H9 (cell line): Measurements from ENCODE around the gene DEPDC5. TPM values are rescaled to one million over a fixed set of nuclear protein-coding genes. Genes with fewer than 3 reads are reported as not detected.

ENCODE experiments used
- DNase-seq: peaks from one replicate; pipeline ENCODE4 v3.0.0-alpha.2; 2017
- H2AFZ ChIP-seq: one replicate; pipeline ENCODE4 v1.6.1; 2013; ENCODE audit warnings: mild to moderate bottlenecking, low read length, control low read depth, moderate library complexity
- H2AK5ac ChIP-seq: 2 replicates; pipeline ENCODE4 v1.6.1; 2013; ENCODE audit warnings: low read length, control low read depth, mixed read lengths; ENCODE audit not compliant: insufficient read length
- H2BK120ac ChIP-seq: one replicate; pipeline ENCODE4 v1.6.1; 2013; ENCODE audit warnings: low read depth, mild to moderate bottlenecking, low read length, control low read depth, inconsistent platforms; ENCODE audit not compliant: poor library complexity, severe bottlenecking
- H2BK12ac ChIP-seq: 2 replicates; pipeline ENCODE4 v1.6.1; 2013; ENCODE audit warnings: low read length, control low read depth, mixed read lengths, low read depth; ENCODE audit not compliant: insufficient read length
- H2BK15ac ChIP-seq: 2 replicates; pipeline ENCODE4 v1.6.1; 2013; ENCODE audit warnings: low read depth, low read length, control low read depth
- H2BK20ac ChIP-seq: one replicate; pipeline ENCODE4 v1.6.1; 2013; ENCODE audit warnings: low read depth, mild to moderate bottlenecking, low read length, control low read depth, inconsistent platforms; ENCODE audit not compliant: poor library complexity, severe bottlenecking
- H2BK5ac ChIP-seq: 2 replicates; pipeline ENCODE4 v1.6.1; 2013; ENCODE audit warnings: low read length, control low read depth, mixed read lengths; ENCODE audit not compliant: insufficient read length
- H3K14ac ChIP-seq: 2 replicates; pipeline ENCODE4 v1.6.1; 2013; ENCODE audit warnings: low read length, control low read depth; ENCODE audit not compliant: insufficient read depth
- H3K18ac ChIP-seq: 2 replicates; pipeline ENCODE4 v1.6.1; 2013; ENCODE audit warnings: low read depth, mild to moderate bottlenecking, mixed read lengths, low read length, control low read depth; ENCODE audit not compliant: insufficient read length
- H3K23ac ChIP-seq: 2 replicates; pipeline ENCODE4 v1.6.1; 2013; ENCODE audit warnings: low read length, control low read depth, mixed read lengths, low read depth; ENCODE audit not compliant: insufficient read length
- H3K23me2 ChIP-seq: 2 replicates; pipeline ENCODE4 v1.6.1; 2013; ENCODE audit warnings: low read depth, mild to moderate bottlenecking, mixed read lengths, low read length, control low read depth; ENCODE audit not compliant: insufficient read length, poor library complexity, severe bottlenecking
- H3K27ac ChIP-seq: 2 replicates; pipeline ENCODE4 v1.5.1; 2013; ENCODE audit warnings: low read length, control low read depth, mixed read lengths, low read depth; ENCODE audit not compliant: insufficient read length
- H3K27me3 ChIP-seq: 2 replicates; pipeline ENCODE4 v1.6.1; 2013; ENCODE audit warnings: low read length, control low read depth, inconsistent platforms; ENCODE audit not compliant: insufficient read depth
- H3K4ac ChIP-seq: 2 replicates; pipeline ENCODE4 v1.6.1; 2013; ENCODE audit warnings: low read depth, mild to moderate bottlenecking, control low read depth, inconsistent platforms, low read length, moderate library complexity
- H3K4me1 ChIP-seq: 2 replicates; pipeline ENCODE4 v1.6.1; 2013; ENCODE audit warnings: low read length, control low read depth, inconsistent platforms; ENCODE audit not compliant: insufficient read depth
- H3K4me2 ChIP-seq: 2 replicates; pipeline ENCODE4 v1.6.1; 2013; ENCODE audit warnings: low read length, control low read depth, mixed read lengths; ENCODE audit not compliant: insufficient read length, insufficient read depth
- H3K56ac ChIP-seq: 2 replicates; pipeline ENCODE4 v1.6.1; 2013; ENCODE audit warnings: low read depth, mild to moderate bottlenecking, mixed read lengths, low read length, control low read depth; ENCODE audit not compliant: insufficient read length
- H3K79me1 ChIP-seq: 2 replicates; pipeline ENCODE4 v1.6.1; 2013; ENCODE audit warnings: low read depth, mild to moderate bottlenecking, moderate library complexity, low read length, control low read depth, inconsistent platforms; ENCODE audit not compliant: insufficient read depth, poor library complexity, severe bottlenecking
- H3K79me2 ChIP-seq: 2 replicates; pipeline ENCODE4 v1.6.1; 2013; ENCODE audit warnings: low read length, control low read depth, inconsistent platforms; ENCODE audit not compliant: insufficient read depth
- H3K9ac ChIP-seq: 2 replicates; pipeline ENCODE4 v1.6.1; 2013; ENCODE audit warnings: low read length, control low read depth, mixed read lengths; ENCODE audit not compliant: insufficient read length; ENCODE audit errors: extremely low read depth
- H3K9me3 ChIP-seq: one replicate; pipeline ENCODE4 v1.6.1; 2013; ENCODE audit warnings: low read depth, low read length, inconsistent platforms; ENCODE audit not compliant: control insufficient read depth
- H3T11ph ChIP-seq: one replicate; pipeline ENCODE4 v1.6.1; 2013; ENCODE audit warnings: mild to moderate bottlenecking, low read length, control low read depth, inconsistent platforms
- H4K20me1 ChIP-seq: one replicate; pipeline ENCODE4 v1.6.1; 2013; ENCODE audit not compliant: control insufficient read depth, insufficient read length, insufficient read depth
- H4K5ac ChIP-seq: 2 replicates; pipeline ENCODE4 v1.6.1; 2013; ENCODE audit warnings: low read depth, mild to moderate bottlenecking, mixed read lengths, low read length, control low read depth; ENCODE audit not compliant: insufficient read length
- H4K8ac ChIP-seq: replicated peaks from 2 replicates; pipeline ENCODE4 v1.6.1; 2013; ENCODE audit warnings: low read length, control low read depth, mixed read lengths, low read depth; ENCODE audit not compliant: insufficient read length
- H4K91ac ChIP-seq: 2 replicates; pipeline ENCODE4 v1.6.1; 2013; ENCODE audit warnings: low read depth, mild to moderate bottlenecking, moderate library complexity, mixed read lengths, low read length, control low read depth; ENCODE audit not compliant: insufficient read length
- H3K27ac Mint-ChIP-seq, 3 experiments: 2 replicates in 2 of 3; 3 replicates in 1 of 3; pipeline ENCODE4 v1.8.0; 2020 to 2021; ENCODE audit warnings: mixed read lengths in 3 of 3, mild to moderate bottlenecking in 1 of 3, moderate library complexity in 1 of 3
- H3K27me3 Mint-ChIP-seq: 2 replicates; pipeline ENCODE4 v1.8.0; 2021; ENCODE audit warnings: low read depth, mild to moderate bottlenecking, moderate library complexity, mixed read lengths
- H3K36me3 Mint-ChIP-seq, 3 experiments: 2 replicates in 2 of 3; 3 replicates in 1 of 3; pipeline ENCODE4 v1.8.0; 2020 to 2021; ENCODE audit warnings: low read depth in 3 of 3, mixed read lengths in 3 of 3; ENCODE audit not compliant: insufficient read depth in 1 of 3
- H3K4me1 Mint-ChIP-seq, 2 experiments: 2 replicates each; pipeline ENCODE4 v1.8.0; 2020; ENCODE audit warnings: mixed read lengths in 2 of 2
- H3K4me3 Mint-ChIP-seq, 2 experiments: 2 replicates in 1 of 2; 3 replicates in 1 of 2; pipeline ENCODE4 v1.8.0; 2020 to 2021; ENCODE audit warnings: mild to moderate bottlenecking in 2 of 2, mixed read lengths in 2 of 2, moderate library complexity in 1 of 2
- H3K9me3 Mint-ChIP-seq, 2 experiments: 2 replicates in 1 of 2; 3 replicates in 1 of 2; pipeline ENCODE4 v1.8.0; 2020; ENCODE audit warnings: mild to moderate bottlenecking in 2 of 2, mixed read lengths in 2 of 2, moderate library complexity in 1 of 2
- CTCF ChIP-seq: fragments of 200-600 bp; sonication (generic); conservative IDR thresholded peaks from 3 replicates; pipeline ENCODE4 v1.8.0; 2021; ENCODE audit warnings: antibody characterized with exemption, mild to moderate bottlenecking
- WGBS: extraction: QIAGEN DNeasy Blood & Tissue Kit; methylation state at CpG from one replicate; pipeline ENCODE4 v1.1.7; 2013; ENCODE audit warnings: missing lambda C conversion rate, low lambda C conversion rate, mixed read lengths; ENCODE audit not compliant: insufficient read length; ENCODE audit errors: extremely low coverage; 5-methylcytosine and 5-hydroxymethylcytosine counted together
- total RNA-seq: library from RNA; stranded (reverse); gene quantifications from 2 replicates; pipeline ENCODE4 v1.2.1, GENCODE V29; 2021

Gene DEPDC5
- total RNA-seq, 1 experiment from 2014 or later = 29.2 TPM

- no CpG with 5 or more reads among the region's 4 CpGs for WGBS
- no peaks in the 10 kb centered on the region for H3K27me3 Mint-ChIP-seq
- no peak overlapping the region for H4K8ac ChIP-seq
These were observed 52.9 kb downstream of the DEPDC5 start for GRCh38 chr22:31806751-31807150.

More at GRCh38 chr22:31806751-31807150, 52.9 kb downstream of the DEPDC5 start:
- H3K4ac ChIP-seq = no peak overlapping the region
- no peak overlapping the region for H3K14ac ChIP-seq
- no peak overlapping the region for H3T11ph ChIP-seq
- no peaks in the 10 kb centered on the region for H3K79me1 ChIP-seq
- DNase-seq = no peak
- Mint-ChIP-seq H3K27ac (no peak overlapping the region), H3K4me3 (no peak overlapping the region), H3K9me3 (no peaks in the 10 kb centered on the region), H3K4me1 (no peaks in the 10 kb centered on the region), H3K36me3 (peaks cover 23 to 77% (median 61%) of the 10 kb centered on the region in 3 experiments)
- H3K23ac ChIP-seq = no peak overlapping the region
- H3K9ac ChIP-seq = no peak overlapping the region
- no peaks in the 10 kb centered on the region for H3K27me3 ChIP-seq
- H3K4me2 ChIP-seq = no peak overlapping the region
- no peak overlapping the region for H2AK5ac ChIP-seq
- H4K91ac ChIP-seq = no peak overlapping the region
- H3K56ac ChIP-seq = no peak overlapping the region
- H4K20me1 ChIP-seq = no peaks in the 10 kb centered on the region
- no peak for TF ChIP-seq CTCF
- no peak overlapping the region for H2BK20ac ChIP-seq
- no peaks in the 10 kb centered on the region for H3K9me3 ChIP-seq
- no peak overlapping the region for H2BK12ac ChIP-seq
- no peaks in the 10 kb centered on the region for H3K4me1 ChIP-seq
- H3K79me2 ChIP-seq = no peaks in the 10 kb centered on the region
- H2AFZ ChIP-seq = no peak overlapping the region
- no peak overlapping the region for H3K27ac ChIP-seq
- no peak overlapping the region for H2BK15ac ChIP-seq
- H2BK120ac ChIP-seq = no peak overlapping the region
- H3K23me2 ChIP-seq = no peaks in the 10 kb centered on the region
- no peak overlapping the region for H2BK5ac ChIP-seq
- H4K5ac ChIP-seq = no peak overlapping the region
- H3K18ac ChIP-seq = no peak overlapping the region
